ENCODE measurements around the gene GALNT16.
"Not testable (repeated sequence)": the region's sequence is repeated elsewhere in the genome, so short reads cannot be mapped to it uniquely, and the experiment has no call there.

Gene GALNT16

GRCh38 chr14:69378274-69378673, 118.3 kb downstream of the GALNT16 start:
- Histone ChIP-seq H3K4me1 (ENCODE audit: control insufficient read depth in 5 of 5, insufficient read depth in 5 of 5, low read length in 5 of 5) (no peaks in the 10 kb centered on the region), H3K4me3 (ENCODE audit: low read depth in 1 of 5, low read length in 5 of 5) (no peak overlapping the region), H3K27me3 (ENCODE audit: control insufficient read depth in 5 of 5, insufficient read depth in 4 of 5, low read length in 5 of 5) (no peaks in the 10 kb centered on the region), H3K36me3 (ENCODE audit: control insufficient read depth in 5 of 5, insufficient read depth in 5 of 5, low read length in 5 of 5) (peaks cover 26 to 42% (median 31%) of the 10 kb centered on the region in 5 donors), H3K9ac (ENCODE audit: low read length in 5 of 5) (no peak overlapping the region), H3K9me3 (ENCODE audit: control insufficient read depth in 5 of 5, low read length in 5 of 5) (peaks cover 0 to 12% (median 5%) of the 10 kb centered on the region in 5 donors), H3K27ac (ENCODE audit: low read depth, low read length) (no peak overlapping the region)

- H3K9ac ChIP-seq (ENCODE audit: low read length in 5 of 5) = no peak overlapping the region
- no peaks in the 10 kb centered on the region for H3K9me3 ChIP-seq (ENCODE audit: control insufficient read depth in 5 of 5, low read length in 5 of 5)
- peaks cover 0 to 8% (median 7%) of the 10 kb centered on the region in 5 donors for H3K4me1 ChIP-seq (ENCODE audit: control insufficient read depth in 5 of 5, insufficient read depth in 5 of 5, low read length in 5 of 5)
- H3K4me3 ChIP-seq (ENCODE audit: low read depth in 1 of 5, low read length in 5 of 5) = no peak overlapping the region
- H3K27me3 ChIP-seq (ENCODE audit: control insufficient read depth in 5 of 5, insufficient read depth in 4 of 5, low read length in 5 of 5) = no peaks in the 10 kb centered on the region
- H3K36me3 ChIP-seq (ENCODE audit: control insufficient read depth in 5 of 5, insufficient read depth in 5 of 5, low read length in 5 of 5) = peaks cover 20 to 37% (median 29%) of the 10 kb centered on the region in 5 donors
- H3K27ac ChIP-seq (ENCODE audit: low read depth, low read length) = no peak overlapping the region
These were observed 127.4 kb downstream of the GALNT16 start for GRCh38 chr14:69387311-69387710.

GRCh38 chr14:69391400-69391799, 131.4 kb downstream of the GALNT16 start:
- peaks cover 37 to 59% (median 46%) of the 10 kb centered on the region in 5 donors for H3K36me3 ChIP-seq (ENCODE audit: control insufficient read depth in 5 of 5, insufficient read depth in 5 of 5, low read length in 5 of 5)
- not testable (repeated sequence) for H3K4me1 ChIP-seq (ENCODE audit: control insufficient read depth in 5 of 5, insufficient read depth in 5 of 5, low read length in 5 of 5); H3K27me3 ChIP-seq (ENCODE audit: control insufficient read depth in 5 of 5, insufficient read depth in 4 of 5, low read length in 5 of 5); H3K9me3 ChIP-seq (ENCODE audit: control insufficient read depth in 5 of 5, low read length in 5 of 5); H3K4me3 ChIP-seq (ENCODE audit: low read depth in 1 of 5, low read length in 5 of 5)
- peak overlapping the region; percentile 23 for H3K27ac ChIP-seq (ENCODE audit: low read depth, low read length)
- H3K9ac ChIP-seq (ENCODE audit: low read length in 5 of 5) = peak overlapping the region in 2 of 5 donors; percentile 47 to 49

- Histone ChIP-seq H3K4me1 (ENCODE audit: control insufficient read depth in 5 of 5, insufficient read depth in 5 of 5, low read length in 5 of 5) (peaks cover 2 to 20% (median 19%) of the 10 kb centered on the region in 5 donors), H3K9me3 (ENCODE audit: control insufficient read depth in 5 of 5, low read length in 5 of 5) (no peaks in the 10 kb centered on the region), H3K9ac (ENCODE audit: low read length in 5 of 5) (peak overlapping the region in 1 of 5 donors; percentile 35), H3K27ac (ENCODE audit: low read depth, low read length) (no peak overlapping the region), H3K4me3 (ENCODE audit: low read depth in 1 of 5, low read length in 5 of 5) (no peak overlapping the region), H3K36me3 (ENCODE audit: control insufficient read depth in 5 of 5, insufficient read depth in 5 of 5, low read length in 5 of 5) (peaks cover 37 to 52% (median 40%) of the 10 kb centered on the region in 5 donors), H3K27me3 (ENCODE audit: control insufficient read depth in 5 of 5, insufficient read depth in 4 of 5, low read length in 5 of 5) (no peaks in the 10 kb centered on the region)
These were observed 132.5 kb downstream of the GALNT16 start for GRCh38 chr14:69392481-69392880.

- Histone ChIP-seq H3K27ac (ENCODE audit: low read depth, low read length) (no peak overlapping the region), H3K36me3 (ENCODE audit: control insufficient read depth in 5 of 5, insufficient read depth in 5 of 5, low read length in 5 of 5) (peaks cover 29 to 44% (median 40%) of the 10 kb centered on the region in 5 donors), H3K9ac (ENCODE audit: low read length in 5 of 5) (no peak overlapping the region), H3K27me3 (ENCODE audit: control insufficient read depth in 5 of 5, insufficient read depth in 4 of 5, low read length in 5 of 5) (no peaks in the 10 kb centered on the region), H3K4me1 (ENCODE audit: control insufficient read depth in 5 of 5, insufficient read depth in 5 of 5, low read length in 5 of 5) (peaks cover 8 to 46% (median 41%) of the 10 kb centered on the region in 5 donors), H3K9me3 (ENCODE audit: control insufficient read depth in 5 of 5, low read length in 5 of 5) (no peaks in the 10 kb centered on the region), H3K4me3 (ENCODE audit: low read depth in 1 of 5, low read length in 5 of 5) (no peak overlapping the region)
These were observed 136.0 kb downstream of the GALNT16 start for GRCh38 chr14:69395929-69396328.

- Histone ChIP-seq H3K4me1 (ENCODE audit: control insufficient read depth in 5 of 5, insufficient read depth in 5 of 5, low read length in 5 of 5) (peaks cover 9 to 48% (median 41%) of the 10 kb centered on the region in 5 donors), H3K9me3 (ENCODE audit: control insufficient read depth in 5 of 5, low read length in 5 of 5) (no peaks in the 10 kb centered on the region), H3K27ac (ENCODE audit: low read depth, low read length) (peak within 1 kb of the TSS; percentile 92), H3K27me3 (ENCODE audit: control insufficient read depth in 5 of 5, insufficient read depth in 4 of 5, low read length in 5 of 5) (no peaks in the 10 kb centered on the region), H3K4me3 (ENCODE audit: low read depth in 1 of 5, low read length in 5 of 5) (peak within 1 kb of the TSS; percentile 84 to 100 (median 98)), H3K36me3 (ENCODE audit: control insufficient read depth in 5 of 5, insufficient read depth in 5 of 5, low read length in 5 of 5) (peaks cover 20 to 29% (median 28%) of the 10 kb centered on the region in 5 donors), H3K9ac (ENCODE audit: low read length in 5 of 5) (peak within 1 kb of the TSS; percentile 71 to 97 (median 92))
These were observed 138.3 kb downstream of the GALNT16 start, which contains the start of the genes ERH and SLC39A9 for GRCh38 chr14:69398053-69398817. Gene ERH (minus strand): TSS chr14:69398299. CDS start chr14:69398233, 66 bp downstream. Gene SLC39A9 (plus strand): TSS chr14:69398692. CDS start chr14:69399370, 678 bp downstream.

- peak overlapping the region; percentile 84 to 100 (median 98) for H3K4me3 ChIP-seq (ENCODE audit: low read depth in 1 of 5, low read length in 5 of 5)
- peak overlapping the region; percentile 71 to 97 (median 92) for H3K9ac ChIP-seq (ENCODE audit: low read length in 5 of 5)
- peaks cover 17 to 23% (median 22%) of the 10 kb centered on the region in 5 donors for H3K36me3 ChIP-seq (ENCODE audit: control insufficient read depth in 5 of 5, insufficient read depth in 5 of 5, low read length in 5 of 5)
- peaks cover 9 to 48% (median 41%) of the 10 kb centered on the region in 5 donors for H3K4me1 ChIP-seq (ENCODE audit: control insufficient read depth in 5 of 5, insufficient read depth in 5 of 5, low read length in 5 of 5)
- no peaks in the 10 kb centered on the region for H3K9me3 ChIP-seq (ENCODE audit: control insufficient read depth in 5 of 5, low read length in 5 of 5)
- H3K27ac ChIP-seq (ENCODE audit: low read depth, low read length) = peak overlapping the region; percentile 92
- H3K27me3 ChIP-seq (ENCODE audit: control insufficient read depth in 5 of 5, insufficient read depth in 4 of 5, low read length in 5 of 5) = no peaks in the 10 kb centered on the region
These were observed 138.9 kb downstream of the GALNT16 start for GRCh38 chr14:69398818-69399210.

- Histone ChIP-seq H3K9ac (ENCODE audit: low read length in 5 of 5) (peak overlapping the region in 1 of 5 donors; percentile 97), H3K27me3 (ENCODE audit: control insufficient read depth in 5 of 5, insufficient read depth in 4 of 5, low read length in 5 of 5) (no peaks in the 10 kb centered on the region), H3K27ac (ENCODE audit: low read depth, low read length) (no peak overlapping the region), H3K9me3 (ENCODE audit: control insufficient read depth in 5 of 5, low read length in 5 of 5) (no peaks in the 10 kb centered on the region), H3K4me1 (ENCODE audit: control insufficient read depth in 5 of 5, insufficient read depth in 5 of 5, low read length in 5 of 5) (peaks cover 9 to 48% (median 41%) of the 10 kb centered on the region in 5 donors), H3K4me3 (ENCODE audit: low read depth in 1 of 5, low read length in 5 of 5) (peak overlapping the region; percentile 84 to 100 (median 98)), H3K36me3 (ENCODE audit: control insufficient read depth in 5 of 5, insufficient read depth in 5 of 5, low read length in 5 of 5) (peaks cover 10 to 14% (median 14%) of the 10 kb centered on the region in 5 donors)
These were observed 139.8 kb downstream of the GALNT16 start for GRCh38 chr14:69399750-69400149.

- Histone ChIP-seq H3K36me3 (ENCODE audit: control insufficient read depth in 5 of 5, insufficient read depth in 5 of 5, low read length in 5 of 5) (peaks cover 6 to 10% (median 10%) of the 10 kb centered on the region in 5 donors), H3K27ac (ENCODE audit: low read depth, low read length) (no peak overlapping the region), H3K4me1 (ENCODE audit: control insufficient read depth in 5 of 5, insufficient read depth in 5 of 5, low read length in 5 of 5) (peaks cover 9 to 48% (median 41%) of the 10 kb centered on the region in 5 donors), H3K4me3 (ENCODE audit: low read depth in 1 of 5, low read length in 5 of 5) (peak overlapping the region in 4 of 5 donors; percentile 37 to 100 (median 98)), H3K27me3 (ENCODE audit: control insufficient read depth in 5 of 5, insufficient read depth in 4 of 5, low read length in 5 of 5) (no peaks in the 10 kb centered on the region), H3K9me3 (ENCODE audit: control insufficient read depth in 5 of 5, low read length in 5 of 5) (no peaks in the 10 kb centered on the region), H3K9ac (ENCODE audit: low read length in 5 of 5) (no peak overlapping the region)
These were observed 140.2 kb downstream of the GALNT16 start for GRCh38 chr14:69400154-69400553.

- Histone ChIP-seq H3K4me3 (ENCODE audit: low read depth in 1 of 5, low read length in 5 of 5) (no peak overlapping the region), H3K27me3 (ENCODE audit: control insufficient read depth in 5 of 5, insufficient read depth in 4 of 5, low read length in 5 of 5) (no peaks in the 10 kb centered on the region), H3K9ac (ENCODE audit: low read length in 5 of 5) (no peak overlapping the region), H3K4me1 (ENCODE audit: control insufficient read depth in 5 of 5, insufficient read depth in 5 of 5, low read length in 5 of 5) (peaks cover 9 to 44% (median 37%) of the 10 kb centered on the region in 5 donors), H3K36me3 (ENCODE audit: control insufficient read depth in 5 of 5, insufficient read depth in 5 of 5, low read length in 5 of 5) (no peaks in the 10 kb centered on the region), H3K9me3 (ENCODE audit: control insufficient read depth in 5 of 5, low read length in 5 of 5) (no peaks in the 10 kb centered on the region), H3K27ac (ENCODE audit: low read depth, low read length) (no peak overlapping the region)
These were observed 141.9 kb downstream of the GALNT16 start for GRCh38 chr14:69401841-69402240.

Measured in subcutaneous abdominal adipose tissue (tissue), 5 donors.